ENCODE measurements around the gene PPP3R1.

GRCh38 chr2:68193144-68193543 lies 59.2 kb downstream of the PPP3R1 start:
- TF ChIP-seq CTCF (IDR thresholded peaks at IDR 0.05) (no peak), EP300 (IDR thresholded peaks at IDR 0.05) (no peak)
